Measurements from ENCODE around the gene TBC1D4. TPM values are rescaled to one million over a fixed set of nuclear protein-coding genes. Genes with fewer than 3 reads are reported as not detected.

TBC1D4 gene
- total and polyA plus RNA-seq, 9 of the 15 experiments (the other 6 are each of a cell fraction or from before 2014, with no cell fraction given) = 2.8 to 12.3 (median 7.0) TPM

DNA sequence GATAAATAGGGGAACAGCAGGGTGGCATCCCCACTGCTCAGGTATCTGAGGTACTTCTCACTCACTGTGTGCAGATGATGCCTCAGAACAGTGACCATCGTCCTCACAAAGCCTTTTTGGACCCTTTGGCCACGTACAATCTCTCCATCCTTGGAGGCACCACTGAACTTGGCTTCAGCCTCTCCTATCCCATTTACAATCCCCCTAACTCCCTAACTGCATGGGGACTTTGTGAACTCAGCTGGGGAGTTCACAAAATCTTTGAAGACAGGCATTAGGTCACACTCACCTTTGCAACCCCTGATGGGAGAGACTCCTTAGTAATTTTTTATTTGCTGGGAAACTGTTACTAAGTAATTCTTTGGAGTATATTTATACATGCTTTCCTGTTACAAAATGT is 60.8 kb downstream of the TBC1D4 start:
- Histone ChIP-seq H4K20me1 (replicated peaks; ENCODE audit: control insufficient read depth, insufficient read depth, low read length) (no peaks in the 10 kb centered on the region), H3K4me2 (ENCODE audit: insufficient read depth, low read length) (no peak overlapping the region), H3K9me1 (ENCODE audit: control insufficient read depth, insufficient read depth, low read length) (no peaks in the 10 kb centered on the region), H3K27ac (ENCODE audit: extremely low read depth, low read depth, low read length) (no peak overlapping the region), H3K4me3 (no peak overlapping the region), H3K79me2 (ENCODE audit: control insufficient read depth, insufficient read depth, low read length) (no peaks in the 10 kb centered on the region; the same call in 2 of the 3 replicates), H3K9me3 (replicated peaks; ENCODE audit: control insufficient read depth, insufficient read depth, low read depth, low read length) (no peaks in the 10 kb centered on the region), H3K9ac (ENCODE audit: insufficient read depth in 1 of 2, low read depth in 2 of 2, low read length in 2 of 2) (no peak overlapping the region), H3K36me3 (ENCODE audit: control insufficient read depth, insufficient read depth, low read length) (no peaks in the 10 kb centered on the region), H3K27me3 (ENCODE audit: control insufficient read depth in 2 of 2, insufficient read depth in 2 of 2, low read length in 2 of 2) (no peaks in the 10 kb centered on the region), H2AFZ (ENCODE audit: low read depth, low read length) (no peak overlapping the region), H3K4me1 (replicated peaks in 1 of 2; ENCODE audit: control insufficient read depth in 2 of 2, insufficient read depth in 2 of 2, low read length in 2 of 2) (no peaks in the 10 kb centered on the region; a peak in 2 of 5 replicates)
- ATAC-seq (no peak), FAIRE-seq (no peak), DNase-seq (ENCODE audit: extremely low read depth in 1 of 4, low spot score in 3 of 4) (no peak)
- ChIA-PET CTCF (ENCODE audit: low intra/inter-chr PET ratio) (no interaction called here), POLR2A (no interaction called here)
- no TSS peak for BruUV-seq (replicated peaks)
- TF ChIP-seq, protein P1, sequence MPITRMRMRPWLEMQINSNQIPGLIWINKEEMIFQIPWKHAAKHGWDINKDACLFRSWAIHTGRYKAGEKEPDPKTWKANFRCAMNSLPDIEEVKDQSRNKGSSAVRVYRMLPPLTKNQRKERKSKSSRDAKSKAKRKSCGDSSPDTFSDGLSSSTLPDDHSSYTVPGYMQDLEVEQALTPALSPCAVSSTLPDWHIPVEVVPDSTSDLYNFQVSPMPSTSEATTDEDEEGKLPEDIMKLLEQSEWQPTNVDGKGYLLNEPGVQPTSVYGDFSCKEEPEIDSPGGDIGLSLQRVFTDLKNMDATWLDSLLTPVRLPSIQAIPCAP (CRISPR knock-in tag; IDR thresholded peaks at IDR 0.05; ENCODE audit: borderline replicate concordance) = no peak
- 47% methylated on average over 2 of the region's 2 CpGs for WGBS (ENCODE audit: insufficient coverage, low coverage, missing lambda C conversion rate)
- intact Hi-C loops (cut with micrococcal nuclease) = no loop called here
- in situ Hi-C loops (cut with MboI) = no loop called here

DNA sequence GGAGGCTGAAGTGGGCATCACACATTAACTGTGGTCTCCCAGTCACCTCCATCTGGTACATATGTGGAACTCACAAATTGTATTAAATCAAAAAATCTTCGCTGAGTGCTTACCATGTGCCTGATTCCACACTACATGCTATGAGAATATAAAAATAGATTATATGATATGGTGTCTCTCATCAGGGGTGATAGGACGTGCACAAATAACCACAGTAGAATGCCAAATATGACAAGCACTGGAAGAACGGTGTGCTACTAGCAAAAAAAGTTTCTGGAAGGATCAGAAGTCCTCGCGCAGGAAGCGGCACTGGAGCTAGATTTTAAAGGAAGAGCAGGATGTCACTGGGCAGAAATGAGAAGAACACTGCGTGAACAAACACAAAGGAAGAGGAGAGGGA is 62.3 kb downstream of the TBC1D4 start:
- ChIA-PET POLR2A (interaction anchor here (0.7 to 1.1 kb wide), 2 partner anchors 12 to 357 kb away, joined by 3 read pairs; no protein-coding TSS in a partner anchor), CTCF (ENCODE audit: low intra/inter-chr PET ratio) (no interaction called here)
- no peak overlapping the region for H3K9ac ChIP-seq (ENCODE audit: insufficient read depth in 1 of 2, low read depth in 2 of 2, low read length in 2 of 2)
- in situ Hi-C loops (cut with MboI) (no loop called here), intact Hi-C loops (cut with micrococcal nuclease) (no loop called here)
- no peak overlapping the region for H3K27ac ChIP-seq (ENCODE audit: extremely low read depth, low read depth, low read length)
- BruUV-seq (replicated peaks) = no TSS peak
- no peaks in the 10 kb centered on the region for H3K9me1 ChIP-seq (ENCODE audit: control insufficient read depth, insufficient read depth, low read length)
- ATAC-seq (no peak), DNase-seq (ENCODE audit: extremely low read depth in 1 of 4, low spot score in 3 of 4) (no peak), FAIRE-seq (no peak)
- H4K20me1 ChIP-seq (replicated peaks; ENCODE audit: control insufficient read depth, insufficient read depth, low read length) = no peaks in the 10 kb centered on the region
- H3K36me3 ChIP-seq (ENCODE audit: control insufficient read depth, insufficient read depth, low read length) = no peaks in the 10 kb centered on the region
- H3K27me3 ChIP-seq (ENCODE audit: control insufficient read depth in 2 of 2, insufficient read depth in 2 of 2, low read length in 2 of 2) = no peaks in the 10 kb centered on the region
- no peak overlapping the region for H3K4me2 ChIP-seq (ENCODE audit: insufficient read depth, low read length)
- no peaks in the 10 kb centered on the region; a peak in 1 of 5 replicates for H3K4me1 ChIP-seq (replicated peaks in 1 of 2; ENCODE audit: control insufficient read depth in 2 of 2, insufficient read depth in 2 of 2, low read length in 2 of 2)
- H2AFZ ChIP-seq (ENCODE audit: low read depth, low read length) = no peak overlapping the region
- no peak overlapping the region for H3K4me3 ChIP-seq
- no peaks in the 10 kb centered on the region for H3K9me3 ChIP-seq (replicated peaks; ENCODE audit: control insufficient read depth, insufficient read depth, low read depth, low read length)
- no peaks in the 10 kb centered on the region; the same call in 2 of the 3 replicates for H3K79me2 ChIP-seq (ENCODE audit: control insufficient read depth, insufficient read depth, low read length)
- 36% methylated on average over 7 of the region's 7 CpGs for WGBS (ENCODE audit: insufficient coverage, low coverage, missing lambda C conversion rate)
- TF ChIP-seq ZNF551 (CRISPR knock-in tag; IDR thresholded peaks at IDR 0.05) (no peak), CREM (IDR thresholded peaks at IDR 0.05; ENCODE audit: low read depth) (no peak), NFATC3 (IDR thresholded peaks at IDR 0.05) (no peak), GTF2E2 (tag; IDR thresholded peaks at IDR 0.05) (no peak), ZNF354B (CRISPR knock-in tag; IDR thresholded peaks at IDR 0.05) (no peak), ESRRB (CRISPR knock-in tag; IDR thresholded peaks at IDR 0.05; ENCODE audit: borderline replicate concordance) (no peak), ARID2 (IDR thresholded peaks at IDR 0.05) (no peak), SREBF2 (CRISPR knock-in tag; IDR thresholded peaks at IDR 0.05) (no peak), OTX1 (CRISPR knock-in tag; IDR thresholded peaks at IDR 0.05) (no peak), PURB (CRISPR knock-in tag; IDR thresholded peaks at IDR 0.05; ENCODE audit: low read depth) (no peak), POLR3G (IDR thresholded peaks at IDR 0.05; ENCODE audit: extremely low read depth, insufficient read length, insufficient replicate concordance) (no peak)
- TF ChIP-seq, protein P2, sequence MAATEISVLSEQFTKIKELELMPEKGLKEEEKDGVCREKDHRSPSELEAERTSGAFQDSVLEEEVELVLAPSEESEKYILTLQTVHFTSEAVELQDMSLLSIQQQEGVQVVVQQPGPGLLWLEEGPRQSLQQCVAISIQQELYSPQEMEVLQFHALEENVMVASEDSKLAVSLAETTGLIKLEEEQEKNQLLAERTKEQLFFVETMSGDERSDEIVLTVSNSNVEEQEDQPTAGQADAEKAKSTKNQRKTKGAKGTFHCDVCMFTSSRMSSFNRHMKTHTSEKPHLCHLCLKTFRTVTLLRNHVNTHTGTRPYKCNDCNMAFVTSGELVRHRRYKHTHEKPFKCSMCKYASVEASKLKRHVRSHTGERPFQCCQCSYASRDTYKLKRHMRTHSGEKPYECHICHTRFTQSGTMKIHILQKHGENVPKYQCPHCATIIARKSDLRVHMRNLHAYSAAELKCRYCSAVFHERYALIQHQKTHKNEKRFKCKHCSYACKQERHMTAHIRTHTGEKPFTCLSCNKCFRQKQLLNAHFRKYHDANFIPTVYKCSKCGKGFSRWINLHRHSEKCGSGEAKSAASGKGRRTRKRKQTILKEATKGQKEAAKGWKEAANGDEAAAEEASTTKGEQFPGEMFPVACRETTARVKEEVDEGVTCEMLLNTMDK (IDR thresholded peaks at IDR 0.05; ENCODE audit: borderline replicate concordance, insufficient read depth, low read depth, low read length, poor library complexity, severe bottlenecking) = no peak

All from K562 (cell line).